Brain microvascular endothelial cell (primary cell): ENCODE results near the gene HOOK2.

Experiments used
- DNase-seq: peaks from one replicate; pipeline ENCODE4 v3.0.0-alpha.2; 2020
- H3K27ac ChIP-seq: fragments of 250-450 bp; sonication (Bioruptor Pico); 2 replicates; pipeline ENCODE4 v1.5.1; 2020; ENCODE audit warnings: mild to moderate bottlenecking, moderate library complexity
- H3K27me3 ChIP-seq: fragments of 250-450 bp; sonication (Bioruptor Pico); replicated peaks from 2 replicates; pipeline ENCODE4 v1.5.1; 2020; ENCODE audit warnings: mild to moderate bottlenecking
- H3K36me3 ChIP-seq: fragments of 250-450 bp; sonication (Bioruptor Pico); replicated peaks from 2 replicates; pipeline ENCODE4 v1.5.1; 2020; ENCODE audit warnings: mild to moderate bottlenecking
- H3K4me3 ChIP-seq: 2 replicates; pipeline ENCODE4 v1.5.1; 2011; ENCODE audit warnings: low read depth, mild to moderate bottlenecking, control low read depth, low read length, moderate library complexity
- CTCF ChIP-seq: IDR thresholded peaks from 2 replicates; pipeline ENCODE4 v1.5.1; 2011; ENCODE audit warnings: low read depth, mild to moderate bottlenecking, moderate library complexity, low read length, control low read depth, inconsistent platforms; ENCODE audit errors: missing control alignments
- in situ Hi-C: cut with HindIII; loops from 2 replicates; pipeline ENCODE4 v1.10.0; 2017; ENCODE audit warnings: low sequenced_read_pairs, low pct_ligation_motif_present

The HOOK2 gene

DNA sequence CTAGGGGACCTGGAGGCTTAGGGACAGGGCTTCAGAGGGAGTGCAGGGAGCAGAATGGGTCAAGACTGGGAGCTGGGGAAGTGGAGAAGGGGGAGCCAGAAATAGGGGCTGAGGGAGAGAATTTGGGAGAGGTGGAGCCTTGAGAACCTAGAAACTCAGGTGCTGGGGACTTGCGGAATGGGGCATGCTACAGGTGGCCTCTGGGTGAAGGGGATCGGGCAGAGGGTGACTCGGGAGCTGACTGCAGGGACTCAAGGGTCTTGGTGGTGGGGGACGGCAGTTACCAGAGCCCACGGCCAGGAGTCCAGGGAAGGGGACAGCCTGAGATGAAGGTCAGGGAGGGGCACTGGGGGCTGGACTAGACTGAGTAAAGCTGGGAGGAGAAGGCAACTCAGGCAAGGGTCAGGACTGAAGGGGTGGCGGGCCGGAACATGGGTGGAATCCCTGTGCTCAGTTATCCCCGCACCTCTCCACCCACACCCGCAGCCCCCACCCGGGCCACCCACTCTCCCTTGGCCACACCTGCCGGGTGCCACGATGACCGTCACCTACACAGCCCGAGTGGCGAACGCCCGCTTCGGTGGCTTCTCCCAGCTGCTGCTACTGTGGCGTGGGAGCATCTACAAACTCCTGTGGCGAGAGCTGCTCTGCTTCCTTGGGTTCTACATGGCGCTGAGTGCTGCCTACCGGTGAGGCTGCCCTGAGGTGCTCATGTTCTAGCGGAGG, 23.1 kb downstream of the HOOK2 start:
- peaks cover 8% of the 10 kb centered on the region for H3K36me3 ChIP-seq
- TF ChIP-seq CTCF = no peak
- H3K27me3 ChIP-seq = peaks cover 8% of the 10 kb centered on the region
- no peak overlapping the region for H3K27ac ChIP-seq
- in situ Hi-C loops = no loop called here
- H3K4me3 ChIP-seq = no peak overlapping the region
- no peak for DNase-seq

GRCh38 chr19:12751635-12752034, 23.7 kb downstream of the HOOK2 start, which contains the start of gene BEST2:
Gene BEST2 (plus strand): TSS chr19:12751791. CDS start chr19:12752593, 802 bp downstream.
- TF ChIP-seq CTCF = no peak
- Histone ChIP-seq H3K36me3 (peaks cover 11% of the 10 kb centered on the region), H3K4me3 (no peak within 1 kb of the TSS), H3K27me3 (peaks cover 8% of the 10 kb centered on the region), H3K27ac (no peak within 1 kb of the TSS)
- no peak for DNase-seq
- in situ Hi-C loops = no loop called here

DNA sequence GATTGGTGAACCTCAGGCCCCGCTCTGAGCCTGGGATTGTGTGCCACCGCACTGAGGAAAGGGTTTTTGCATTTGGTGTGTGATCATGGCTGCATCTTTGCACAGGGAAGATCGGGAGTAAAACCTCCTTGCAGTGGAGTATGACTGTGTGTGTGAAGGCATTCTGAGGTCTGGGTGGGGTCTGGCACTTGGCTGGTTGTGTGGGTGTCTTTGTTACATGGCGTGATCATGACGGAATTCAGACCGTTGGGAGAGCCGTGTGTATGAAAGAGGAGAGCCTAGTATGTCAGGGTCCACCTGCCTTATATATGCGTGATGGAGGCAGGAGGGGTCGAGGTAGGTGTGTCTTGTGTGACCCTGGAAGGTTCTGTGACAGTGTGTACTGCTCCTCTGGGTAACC, 24.5 kb downstream of the HOOK2 start:
- Histone ChIP-seq H3K36me3 (peaks cover 13% of the 10 kb centered on the region), H3K4me3 (no peak overlapping the region), H3K27ac (no peak overlapping the region), H3K27me3 (peaks cover 8% of the 10 kb centered on the region)
- in situ Hi-C loops = no loop called here
- TF ChIP-seq CTCF = no peak
- DNase-seq = no peak

DNA sequence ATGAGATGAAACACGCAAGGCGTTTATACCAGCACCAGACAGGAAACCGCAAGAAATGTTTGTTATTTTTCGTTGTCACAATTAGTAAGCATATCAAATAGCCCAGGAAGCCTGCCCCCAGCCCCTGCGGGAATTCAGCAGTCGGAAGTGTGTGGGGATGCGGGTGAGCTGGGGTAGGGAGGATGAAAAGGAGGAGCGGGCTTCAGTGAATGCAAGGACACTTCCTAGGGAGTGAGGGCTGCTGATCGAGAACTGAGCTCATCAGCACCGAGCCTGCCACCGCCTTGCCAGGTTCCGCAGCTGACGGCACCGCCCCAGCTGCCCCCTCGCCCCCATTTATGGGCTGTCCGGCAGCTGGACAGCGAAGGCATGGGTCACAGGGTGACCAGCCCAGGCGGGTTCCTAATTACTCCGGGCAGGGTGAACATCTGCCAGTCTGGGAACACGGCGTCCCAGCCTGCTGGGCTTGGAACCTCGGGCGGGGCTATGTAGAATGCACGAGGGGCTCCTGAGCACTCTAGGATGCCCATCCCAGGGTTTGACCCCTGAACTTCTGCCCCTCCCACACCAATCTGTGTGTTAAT, 25.3 kb downstream of the HOOK2 start:
- Histone ChIP-seq H3K4me3 (no peak overlapping the region), H3K27ac (no peak overlapping the region), H3K36me3 (peaks cover 17% of the 10 kb centered on the region), H3K27me3 (peaks cover 8% of the 10 kb centered on the region)
- in situ Hi-C loops = no loop called here
- TF ChIP-seq CTCF = no peak
- DNase-seq = peak; percentile 39

DNA sequence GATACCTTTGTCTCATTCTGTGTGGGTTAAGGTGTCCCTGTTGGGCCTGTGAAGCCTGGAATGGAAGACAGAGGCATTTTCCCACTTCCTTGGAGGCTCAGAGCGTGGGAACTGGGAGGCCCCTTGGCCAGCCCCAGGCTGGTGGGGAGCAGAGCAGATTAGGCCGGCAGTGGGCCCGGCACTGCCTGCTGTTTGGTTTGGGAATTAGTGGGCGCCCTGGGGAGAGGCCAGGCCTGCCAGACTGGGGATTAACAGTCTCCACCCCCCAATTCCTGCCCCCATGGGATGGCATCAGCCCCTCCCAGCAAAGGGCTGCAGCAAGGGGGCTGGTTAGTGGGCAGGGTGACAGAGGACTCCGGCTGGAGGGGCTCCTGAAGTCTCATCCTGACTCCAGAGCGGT, 26.9 kb downstream of the HOOK2 start:
- DNase-seq = no peak
- no peak overlapping the region for H3K27ac ChIP-seq
- in situ Hi-C loops = no loop called here
- no peak overlapping the region for H3K4me3 ChIP-seq
- TF ChIP-seq CTCF = no peak
- peaks cover 8% of the 10 kb centered on the region for H3K27me3 ChIP-seq
- peaks cover 20% of the 10 kb centered on the region for H3K36me3 ChIP-seq
